NCI-H748 (cell line): ENCODE measurements around the gene XRCC3.

ENCODE experiments used
- DNase-seq: peaks from one replicate; lab custom pipeline; 2025; ENCODE audit not compliant: unreplicated experiment; lab: John Stamatoyannopoulos, UW

The XRCC3 gene

GRCh38 chr14:103738701-103739451, 23.6 kb upstream of the XRCC3 start:
- DNase-seq: no peak

- DNase-seq: no peak
Measured at GRCh38 chr14:103738166-103738565, 22.9 kb upstream of the XRCC3 start.

DNA sequence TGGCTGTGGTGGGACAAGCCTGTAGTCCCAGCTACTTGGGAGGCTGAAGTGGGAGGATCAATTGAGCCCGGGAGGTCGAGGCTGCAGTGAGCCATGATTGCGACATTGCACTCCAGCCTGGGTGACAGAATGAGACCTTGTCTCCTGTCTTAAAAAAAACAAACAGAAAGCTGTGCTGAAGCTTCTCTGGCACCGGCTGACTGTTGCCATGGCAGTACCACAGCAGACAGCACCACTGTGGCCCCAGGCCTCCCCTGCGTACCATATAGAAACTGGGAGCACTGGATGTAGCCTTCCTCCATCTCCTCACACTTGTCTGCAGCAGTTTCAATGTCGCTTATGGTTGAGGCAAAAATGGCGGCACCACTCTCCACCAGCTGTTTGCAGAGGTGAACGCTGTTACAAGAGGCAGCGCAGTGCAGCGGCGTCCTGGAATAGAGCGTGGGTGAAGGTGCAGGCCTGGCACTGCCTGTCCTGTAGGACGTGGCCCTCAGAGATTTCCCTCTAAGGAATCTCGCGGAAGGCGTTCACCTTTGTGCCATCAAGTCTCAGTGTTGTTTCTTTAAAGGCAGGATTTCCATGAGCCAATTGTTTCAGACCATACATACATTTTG, 22.3 kb upstream of the XRCC3 start:
- no peak for DNase-seq

DNA sequence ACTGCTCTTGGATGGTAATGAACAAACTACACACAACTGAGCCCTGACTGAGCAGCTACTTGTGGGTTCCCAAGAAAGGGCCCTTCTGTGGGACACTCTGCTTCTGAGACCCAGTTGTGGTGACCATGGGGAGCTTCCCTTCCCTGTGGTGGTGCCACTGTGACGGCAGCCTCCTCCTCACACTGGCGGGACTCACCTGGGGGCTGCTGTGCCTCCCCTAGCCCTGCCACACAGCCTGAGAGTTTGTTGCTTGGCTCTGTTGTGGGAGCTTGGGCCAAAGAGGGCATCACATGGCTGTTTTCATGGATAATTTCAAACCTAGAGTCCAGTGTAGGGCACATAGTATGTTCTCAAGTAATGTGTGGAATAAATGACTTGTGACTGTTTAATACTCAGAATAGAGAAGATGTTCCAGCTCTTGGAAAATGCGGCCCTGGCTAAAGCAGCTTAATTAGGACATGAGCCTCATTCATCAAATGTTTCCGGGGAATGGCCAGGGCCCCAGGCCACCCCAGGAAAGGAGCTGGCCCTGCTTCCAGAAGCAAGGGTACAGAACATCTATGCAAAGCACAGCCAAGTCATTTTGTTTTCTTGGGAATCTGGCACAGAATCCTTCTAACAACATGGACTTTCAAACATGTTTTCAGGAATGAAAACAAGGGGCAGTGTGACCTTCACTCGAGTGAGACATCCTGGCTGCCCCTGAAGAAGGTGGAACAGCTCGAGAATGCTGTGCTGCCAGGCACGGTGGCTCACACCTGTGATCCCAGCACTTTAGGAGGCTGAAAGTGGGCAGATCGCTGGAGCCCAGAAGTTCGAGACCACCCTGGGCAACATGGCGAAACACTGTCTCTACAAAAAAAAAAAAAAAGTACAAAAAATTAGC, 21.5 kb upstream of the XRCC3 start:
- no peak for DNase-seq

- DNase-seq: no peak
Measured at GRCh38 chr14:103735815-103736545, 20.7 kb upstream of the XRCC3 start.

DNA sequence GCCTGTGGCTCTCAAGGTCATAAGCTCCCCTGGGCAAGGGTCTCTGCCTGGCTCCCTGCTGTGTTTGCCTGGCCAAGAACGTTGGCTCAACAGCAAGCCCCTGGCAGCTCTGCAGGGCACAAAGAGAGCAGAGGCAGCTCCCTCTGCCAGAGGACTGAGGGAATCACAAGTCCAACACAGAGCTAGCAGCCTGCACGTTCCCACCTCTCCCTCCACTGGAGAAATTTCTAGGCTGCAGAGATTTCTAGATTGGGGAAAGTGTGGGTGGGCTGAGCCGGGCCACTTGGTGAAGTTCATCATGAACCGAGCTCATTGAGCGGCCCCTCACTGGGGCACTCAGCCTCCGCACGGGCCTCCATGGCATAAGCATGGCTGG, 20.2 kb upstream of the XRCC3 start:
- no peak for DNase-seq

DNA sequence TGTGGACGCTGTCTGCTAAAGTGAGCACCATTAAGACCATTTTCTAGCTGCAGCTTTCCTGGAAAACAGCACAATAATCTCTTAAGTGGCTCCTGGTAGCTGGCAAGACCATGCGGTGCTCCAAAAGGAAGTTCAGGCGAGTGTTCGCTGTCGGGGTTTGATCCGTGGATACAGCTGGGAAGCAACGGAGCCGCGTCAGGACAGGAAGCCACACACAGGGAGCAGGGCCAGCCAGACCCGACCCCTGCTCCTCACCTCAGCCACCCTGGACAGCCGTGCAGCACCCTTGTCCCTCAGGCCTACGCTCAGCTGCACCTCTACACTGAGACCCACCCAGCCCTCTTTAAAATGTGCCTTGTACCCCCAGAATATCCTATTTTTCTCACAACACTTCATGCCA, 19.8 kb upstream of the XRCC3 start:
- no peak for DNase-seq

GRCh38 chr14:103734081-103734888, 19.0 kb upstream of the XRCC3 start:
- DNase-seq: no peak

- no peak for DNase-seq
Measured at GRCh38 chr14:103733651-103734050, 18.4 kb upstream of the XRCC3 start.

GRCh38 chr14:103732868-103733620, 17.8 kb upstream of the XRCC3 start:
- DNase-seq: no peak

DNA sequence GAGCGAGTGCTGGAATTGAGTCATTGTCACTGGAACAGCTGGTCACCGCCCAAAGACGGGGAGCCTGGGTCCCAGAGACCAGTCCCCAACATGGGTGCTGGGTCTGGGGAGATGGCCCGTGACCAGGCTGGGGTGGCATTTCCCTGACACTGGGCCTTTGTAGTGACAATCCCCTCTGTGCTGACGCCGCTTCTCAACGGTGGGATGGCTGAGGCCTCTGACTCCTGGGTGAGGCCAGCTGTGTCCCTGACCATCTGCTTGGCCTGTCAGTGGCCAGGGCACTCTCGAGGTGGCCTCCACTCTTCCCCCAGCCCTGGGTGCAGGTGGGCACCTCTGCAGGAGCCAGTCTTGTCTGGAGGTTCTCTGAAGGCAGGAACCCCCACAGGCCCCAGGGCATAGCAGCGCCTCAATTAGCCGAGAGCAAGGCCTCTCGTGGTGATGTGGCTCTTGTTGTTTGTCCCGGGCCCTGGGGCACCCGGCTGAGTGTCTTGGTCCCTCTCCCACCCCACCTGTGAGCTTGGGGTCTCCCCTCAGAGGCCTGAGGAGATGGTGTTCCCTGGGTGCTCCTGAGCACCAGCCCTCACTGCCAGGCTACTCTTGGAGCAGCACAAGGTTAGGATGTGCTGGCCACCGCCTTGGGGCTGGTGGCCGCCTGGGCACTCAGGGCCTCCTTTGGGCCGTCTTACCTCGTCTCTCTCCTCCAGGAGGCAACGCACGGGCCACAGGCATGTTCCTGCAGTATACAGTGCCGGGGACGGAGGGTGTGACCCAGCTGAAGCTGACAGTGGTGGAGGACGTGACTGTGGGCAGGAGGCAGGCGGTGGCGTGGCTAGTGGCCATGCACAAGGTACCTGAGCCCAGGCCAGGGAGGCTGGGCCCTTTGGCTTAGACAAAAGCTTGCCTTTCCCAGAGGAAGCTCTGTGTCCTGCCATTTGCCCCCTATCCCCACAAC, 16.9 kb upstream of the XRCC3 start:
- DNase-seq: no peak

DNA sequence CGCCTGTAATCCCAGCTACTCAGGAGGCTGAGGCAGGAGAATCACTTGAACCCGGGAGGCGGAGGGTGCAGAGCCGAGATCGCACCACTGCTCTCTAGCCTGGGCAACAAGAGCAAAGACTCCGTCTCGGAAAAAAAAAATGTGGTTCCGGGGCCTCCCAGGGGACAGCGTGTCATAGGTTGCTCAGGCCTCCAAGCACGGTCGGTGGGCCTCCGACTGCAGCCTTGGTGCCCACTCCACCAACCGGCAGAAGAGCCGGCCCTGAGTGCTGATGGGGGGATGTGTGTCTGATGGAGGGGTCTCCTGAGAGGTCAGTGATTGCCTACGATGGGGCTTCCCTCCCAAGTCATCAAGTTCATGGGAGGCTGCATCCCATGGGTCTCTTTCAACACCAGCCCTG, 16.2 kb upstream of the XRCC3 start:
- no peak for DNase-seq

DNA sequence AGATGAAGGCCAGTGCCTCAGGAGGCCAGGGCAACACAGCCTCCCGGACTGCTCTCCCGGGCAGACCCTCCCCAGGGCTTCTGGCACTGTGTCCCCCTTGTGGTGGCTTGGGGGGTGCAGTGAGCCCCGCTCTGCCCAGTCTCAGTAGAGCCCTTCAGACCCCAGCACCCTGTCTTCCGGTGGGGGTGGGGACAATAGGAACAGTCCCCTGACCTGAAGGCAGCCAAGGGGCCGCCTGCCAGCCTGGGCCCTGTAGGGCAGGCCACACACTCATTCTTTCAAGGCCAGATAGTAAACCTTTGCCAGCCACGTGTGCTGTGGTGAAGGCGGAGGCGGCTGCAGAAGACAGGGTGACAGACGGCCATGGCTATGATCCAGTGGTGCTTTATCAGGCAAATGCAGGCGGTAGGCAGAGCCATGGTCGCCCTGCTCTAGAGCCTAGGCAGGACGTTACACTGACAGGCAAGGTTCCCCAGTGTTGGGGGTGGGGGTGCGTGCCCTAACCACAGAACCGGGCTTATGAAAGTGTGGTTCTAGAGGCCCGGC, 15.3 kb upstream of the XRCC3 start:
- DNase-seq: no peak

GRCh38 chr14:103729496-103730448, 14.5 kb upstream of the XRCC3 start:
- DNase-seq: no peak

DNA sequence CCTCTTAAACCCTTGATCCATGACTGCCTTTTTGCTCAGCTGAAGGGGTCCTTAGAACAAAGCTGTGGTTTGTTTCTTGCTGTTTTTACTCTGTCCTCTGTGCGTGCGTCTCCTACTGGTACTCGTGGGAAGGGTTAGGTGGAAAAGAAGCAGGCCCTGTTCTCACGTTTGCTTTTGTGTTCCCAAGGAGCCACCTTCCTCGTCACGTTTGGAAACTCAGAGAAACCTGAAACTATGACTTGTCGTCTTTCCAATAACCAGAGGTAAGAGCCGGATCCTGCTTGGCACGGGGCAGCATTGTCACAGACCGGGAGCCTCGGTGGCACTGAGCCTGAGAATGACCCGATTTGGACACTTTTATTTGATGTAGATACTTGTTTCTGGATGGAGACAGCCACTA, 13.5 kb upstream of the XRCC3 start:
- DNase-seq: no peak

- DNase-seq: no peak
Measured at GRCh38 chr14:103728141-103728540, 12.9 kb upstream of the XRCC3 start.

- DNase-seq: no peak
Measured at GRCh38 chr14:103727313-103727980, 12.2 kb upstream of the XRCC3 start.
